Muscle of arm (tissue), 12 donors: Measurements from ENCODE around the gene ZNF622. TPM values are rescaled to one million over a fixed set of nuclear protein-coding genes. Genes with fewer than 3 reads are reported as not detected.
"Not testable (repeated sequence)": the region's sequence is repeated elsewhere in the genome, so short reads cannot be mapped to it uniquely, and the experiment has no call there.

ENCODE experiments used
- DNase-seq: peaks from one replicate; pipeline ENCODE4 v3.0.0-alpha.2; 2013
- polyA plus RNA-seq, 12 donors: library from polyadenylated mRNA; unstranded; fragments of 120-200 nt; gene quantifications; one replicate each; pipeline ENCODE4 v1.2.1, GENCODE V29; 2013; ENCODE audit not compliant: insufficient read length in 12 of 12

Gene ZNF622
- polyA plus RNA-seq, 12 donors: 12.9 to 22.5 (median 19.4) TPM; not detected in 1

- DNase-seq: no peak
Observed at GRCh38 chr5:16437977-16438376, 27.6 kb downstream of the ZNF622 start.

GRCh38 chr5:16436065-16436682 lies 29.4 kb downstream of the ZNF622 start:
- DNase-seq: not testable (repeated sequence)

- DNase-seq: no peak
Observed at GRCh38 chr5:16431490-16431889, 34.1 kb downstream of the ZNF622 start.

- DNase-seq: no peak
Observed at GRCh38 chr5:16430349-16431089, 35.1 kb downstream of the ZNF622 start.

- DNase-seq: no peak
Observed at GRCh38 chr5:16428359-16428758, 37.2 kb downstream of the ZNF622 start.

- no peak for DNase-seq
Observed at GRCh38 chr5:16427587-16427986, 38.0 kb downstream of the ZNF622 start.

- DNase-seq: no peak
Observed at GRCh38 chr5:16418471-16418922, 47.1 kb downstream of the ZNF622 start.

GRCh38 chr5:16417398-16418074 lies 48.1 kb downstream of the ZNF622 start:
- no peak for DNase-seq

- DNase-seq: no peak
Observed at GRCh38 chr5:16414861-16415260, 50.7 kb downstream of the ZNF622 start.

- no peak for DNase-seq
Observed at GRCh38 chr5:16413166-16413860, 52.3 kb downstream of the ZNF622 start.

- DNase-seq: no peak
Observed at GRCh38 chr5:16412556-16412955, 53.0 kb downstream of the ZNF622 start.

GRCh38 chr5:16411741-16412455 lies 53.7 kb downstream of the ZNF622 start:
- DNase-seq: no peak

GRCh38 chr5:16411235-16411634 lies 54.4 kb downstream of the ZNF622 start:
- DNase-seq: no peak

GRCh38 chr5:16410338-16410737 lies 55.3 kb downstream of the ZNF622 start:
- no peak for DNase-seq

GRCh38 chr5:16406630-16407029 lies 59.0 kb downstream of the ZNF622 start:
- no peak for DNase-seq

GRCh38 chr5:16406023-16406422 lies 59.6 kb downstream of the ZNF622 start:
- DNase-seq: no peak

Other genes starting within 250 kb of the ZNF622 start
- gene RETREG1, start 151.2 kb upstream of the ZNF622 start, polyA plus RNA-seq: 10 to 100 TPM in 11 of 12 donors, not detected in 1; 35.1 to 98.4 (median 77.1) TPM